Measurements from ENCODE around the gene TRPT1. TPM values are rescaled to one million over a fixed set of nuclear protein-coding genes. Genes with fewer than 3 reads are reported as not detected.

The TRPT1 gene
- total RNA-seq, 2 experiments from 2014 or later, result 33.7 to 41.5 TPM

DNA sequence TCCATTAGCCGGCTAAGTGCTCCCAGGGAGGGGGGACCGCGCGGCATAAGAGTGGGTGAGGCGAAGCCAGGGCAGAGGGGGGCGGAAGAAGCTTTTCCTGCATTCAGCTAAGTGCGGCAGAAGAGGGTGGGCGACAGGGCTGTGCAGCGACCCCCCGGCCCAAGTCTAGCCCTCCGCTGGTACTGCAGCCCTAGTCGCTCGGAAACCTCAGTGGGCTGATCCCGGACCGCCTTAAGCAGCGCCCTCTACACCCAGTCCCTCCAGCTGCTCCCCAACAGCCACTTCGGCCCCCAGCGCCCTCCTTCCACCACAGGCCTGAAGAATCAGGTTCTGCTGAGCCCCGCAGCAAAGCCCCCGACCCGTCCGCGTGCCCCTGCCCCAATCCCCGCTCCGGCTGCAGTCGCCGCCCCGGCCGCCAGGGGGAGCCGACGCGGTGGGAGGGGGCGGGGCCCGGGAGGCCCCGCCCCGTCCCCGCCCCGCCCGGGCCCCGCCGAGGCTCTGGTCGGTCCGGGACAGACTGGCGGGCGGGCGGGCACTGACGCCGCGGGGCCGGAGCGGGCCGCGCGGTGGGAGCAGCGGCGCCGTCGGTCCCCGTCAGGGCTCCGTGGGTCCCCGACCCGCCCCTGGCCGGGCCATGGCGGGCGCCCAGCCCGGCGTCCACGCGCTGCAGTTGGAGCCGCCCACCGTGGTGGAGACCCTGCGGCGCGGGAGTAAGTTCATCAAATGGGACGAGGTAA, 25.2 kb upstream of the TRPT1 start, which contains the start of gene PLCB3:
TSS of gene PLCB3 (plus strand) at position 515 of the 737 bp plus-strand sequence. CDS start at position 635, 120 bp downstream.
- CTCF ChIA-PET, result interaction anchor here (0.6 to 5.3 kb wide), 25 partner anchors 8 to 249 kb away, joined by 3 to 42 read pairs (median 4); partner anchors contain the start of genes BAD, CATSPERZ, FERMT3 and FKBP2
- Mint-ChIP-seq H3K36me3 (ENCODE audit: low read depth) (peaks cover 2% of the 10 kb centered on the region), H3K27ac (peak within 1 kb of the TSS; percentile 71), H3K4me3 (peak within 1 kb of the TSS; percentile 90), H3K9me3 (no peaks in the 10 kb centered on the region), H3K27me3 (no peaks in the 10 kb centered on the region), H3K4me1 (ENCODE audit: low read depth) (peaks cover 16% of the 10 kb centered on the region)
- TF ChIP-seq, protein P1, sequence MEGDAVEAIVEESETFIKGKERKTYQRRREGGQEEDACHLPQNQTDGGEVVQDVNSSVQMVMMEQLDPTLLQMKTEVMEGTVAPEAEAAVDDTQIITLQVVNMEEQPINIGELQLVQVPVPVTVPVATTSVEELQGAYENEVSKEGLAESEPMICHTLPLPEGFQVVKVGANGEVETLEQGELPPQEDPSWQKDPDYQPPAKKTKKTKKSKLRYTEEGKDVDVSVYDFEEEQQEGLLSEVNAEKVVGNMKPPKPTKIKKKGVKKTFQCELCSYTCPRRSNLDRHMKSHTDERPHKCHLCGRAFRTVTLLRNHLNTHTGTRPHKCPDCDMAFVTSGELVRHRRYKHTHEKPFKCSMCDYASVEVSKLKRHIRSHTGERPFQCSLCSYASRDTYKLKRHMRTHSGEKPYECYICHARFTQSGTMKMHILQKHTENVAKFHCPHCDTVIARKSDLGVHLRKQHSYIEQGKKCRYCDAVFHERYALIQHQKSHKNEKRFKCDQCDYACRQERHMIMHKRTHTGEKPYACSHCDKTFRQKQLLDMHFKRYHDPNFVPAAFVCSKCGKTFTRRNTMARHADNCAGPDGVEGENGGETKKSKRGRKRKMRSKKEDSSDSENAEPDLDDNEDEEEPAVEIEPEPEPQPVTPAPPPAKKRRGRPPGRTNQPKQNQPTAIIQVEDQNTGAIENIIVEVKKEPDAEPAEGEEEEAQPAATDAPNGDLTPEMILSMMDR (IDR thresholded peaks at IDR 0.05), result peak; percentile 73
- peak; percentile 53 for DNase-seq
- ATAC-seq, result peak; percentile 74
- POLR2A ChIA-PET, result interaction anchor here (0.5 to 10.0 kb wide), 11 partner anchors 9 to 53 kb away, joined by 3 to 132 read pairs (median 3); partner anchors contain the start of genes FERMT3 and FKBP2
- intact Hi-C loops (cut with micrococcal nuclease), result no loop called here

GRCh38 chr11:64250415-64251015, 24.5 kb upstream of the TRPT1 start:
- H3K27me3 Mint-ChIP-seq, result no peaks in the 10 kb centered on the region
- intact Hi-C loops (cut with micrococcal nuclease), result no loop called here
- CTCF ChIA-PET, result interaction anchor here (0.6 to 5.3 kb wide), 22 partner anchors 7 to 249 kb away, joined by 3 to 42 read pairs (median 4); partner anchors contain the start of genes BAD, CATSPERZ, FERMT3 and FKBP2
- H3K4me3 Mint-ChIP-seq, result peak overlapping the region; percentile 78
- no peak overlapping the region for H3K27ac Mint-ChIP-seq
- POLR2A ChIA-PET, result interaction anchor here (0.5 to 10.0 kb wide), 11 partner anchors 9 to 1255 kb away, joined by 3 to 132 read pairs (median 3); partner anchors contain the start of genes FERMT3 and FKBP2
- TF ChIP-seq, protein P1 (IDR thresholded peaks at IDR 0.05), result no peak
- H3K4me1 Mint-ChIP-seq (ENCODE audit: low read depth), result peaks cover 16% of the 10 kb centered on the region
- no peak for ATAC-seq
- DNase-seq, result no peak
- peaks cover 6% of the 10 kb centered on the region for H3K36me3 Mint-ChIP-seq (ENCODE audit: low read depth)
- H3K9me3 Mint-ChIP-seq, result no peaks in the 10 kb centered on the region

GRCh38 chr11:64249563-64250414, 23.8 kb upstream of the TRPT1 start:
- CTCF ChIA-PET, result interaction anchor here (0.9 to 5.3 kb wide), 18 partner anchors 9 to 200 kb away, joined by 3 to 42 read pairs (median 4); partner anchors contain the start of genes BAD, CATSPERZ, FERMT3 and FKBP2
- DNase-seq (no peak), ATAC-seq (no peak)
- H3K4me1 Mint-ChIP-seq (ENCODE audit: low read depth), result peaks cover 16% of the 10 kb centered on the region
- peaks cover 9% of the 10 kb centered on the region for H3K36me3 Mint-ChIP-seq (ENCODE audit: low read depth)
- no peak overlapping the region for H3K27ac Mint-ChIP-seq
- H3K27me3 Mint-ChIP-seq, result no peaks in the 10 kb centered on the region
- H3K9me3 Mint-ChIP-seq, result no peaks in the 10 kb centered on the region
- intact Hi-C loops (cut with micrococcal nuclease), result loop anchor here (10.0 kb wide), 1 partner anchor 55 kb away; the partner anchor contains the start of genes CATSPERZ and ESRRA
- TF ChIP-seq, protein P1 (IDR thresholded peaks at IDR 0.05), result no peak
- peak overlapping the region; percentile 36 for H3K4me3 Mint-ChIP-seq
- POLR2A ChIA-PET, result interaction anchor here (0.5 to 10.0 kb wide), 10 partner anchors 8 to 1256 kb away, joined by 3 to 132 read pairs (median 4); partner anchors contain the start of genes FERMT3 and FKBP2

DNA sequence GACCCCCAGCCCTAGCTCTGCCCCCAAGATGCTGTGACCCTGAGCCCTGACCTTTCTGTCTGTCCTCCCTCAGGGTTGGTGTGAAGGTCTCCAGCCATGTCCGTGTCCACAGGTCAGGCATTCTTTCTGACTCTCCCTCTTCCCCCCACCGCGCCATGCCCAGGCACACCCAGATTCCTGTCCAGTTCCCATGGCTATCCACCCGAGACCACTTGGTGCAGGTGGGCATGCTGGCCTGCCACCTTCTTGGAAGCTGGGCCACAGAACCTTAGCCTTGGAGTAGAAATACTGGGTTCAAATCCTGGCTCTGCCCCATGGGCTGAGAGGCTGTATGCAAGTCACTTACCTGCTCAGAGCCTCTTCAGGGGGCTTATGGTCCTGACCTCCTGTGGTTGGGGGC, 23.1 kb upstream of the TRPT1 start:
- ChIA-PET CTCF (interaction anchor here (0.9 to 5.3 kb wide), 6 partner anchors 23 to 55 kb away, joined by 3 to 42 read pairs (median 6); partner anchors contain the start of genes CATSPERZ, FERMT3, NUDT22 and TRPT1), POLR2A (interaction anchor here (0.8 to 10.0 kb wide), 6 partner anchors 14 to 56 kb away, joined by 4 to 132 read pairs (median 4); partner anchors contain the start of gene FERMT3)
- H3K4me1 Mint-ChIP-seq (ENCODE audit: low read depth), result peaks cover 20% of the 10 kb centered on the region
- no peak overlapping the region for H3K27ac Mint-ChIP-seq
- peaks cover 12% of the 10 kb centered on the region for H3K36me3 Mint-ChIP-seq (ENCODE audit: low read depth)
- DNase-seq, result no peak
- no peaks in the 10 kb centered on the region for H3K9me3 Mint-ChIP-seq
- H3K4me3 Mint-ChIP-seq, result peak overlapping the region; percentile 3
- intact Hi-C loops (cut with micrococcal nuclease), result loop anchor here (10.0 kb wide), 1 partner anchor 56 kb away; the partner anchor contains the start of genes CATSPERZ and ESRRA
- no peak for ATAC-seq
- no peaks in the 10 kb centered on the region for H3K27me3 Mint-ChIP-seq
- TF ChIP-seq, protein P1 (IDR thresholded peaks at IDR 0.05), result no peak

Data from activated CD8-positive, alpha-beta T cell treated with anti-CD3 and anti-CD28 coated beads for 36 hours (primary cell).